ENCODE data around the gene COMMD7.
"Not testable (repeated sequence)": the region's sequence is repeated elsewhere in the genome, so short reads cannot be mapped to it uniquely, and the experiment has no call there.

The COMMD7 gene

DNA sequence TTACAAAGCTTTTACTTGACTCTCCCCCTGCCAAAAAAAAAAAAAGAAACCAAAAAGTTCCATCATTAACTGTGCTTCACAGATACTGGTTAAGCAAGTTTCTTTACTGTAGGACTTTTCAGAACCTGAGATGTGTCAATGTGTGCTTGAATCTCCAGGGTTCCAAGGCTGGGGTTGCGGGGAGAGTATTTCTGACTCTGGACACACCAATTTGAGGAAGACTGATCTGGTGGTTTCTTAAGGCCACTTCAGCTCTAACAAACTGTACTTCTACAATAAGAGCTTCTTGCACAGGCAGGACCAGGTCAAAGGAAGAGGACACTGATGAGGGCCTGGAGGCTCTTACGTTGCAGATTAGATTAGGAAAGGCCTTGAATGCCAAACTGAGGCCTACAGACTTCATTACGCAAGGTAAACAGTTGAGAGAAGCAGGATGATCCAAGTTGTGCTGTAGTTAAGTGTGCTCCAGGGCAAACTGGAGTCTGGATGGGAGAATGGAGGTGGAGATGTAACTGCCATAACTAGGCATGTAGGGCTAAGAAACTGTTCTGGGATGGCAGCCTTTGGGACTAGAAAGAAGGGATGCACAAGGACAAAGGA lies 24.4 kb downstream of the COMMD7 start:
- no peak for DNase-seq

DNA sequence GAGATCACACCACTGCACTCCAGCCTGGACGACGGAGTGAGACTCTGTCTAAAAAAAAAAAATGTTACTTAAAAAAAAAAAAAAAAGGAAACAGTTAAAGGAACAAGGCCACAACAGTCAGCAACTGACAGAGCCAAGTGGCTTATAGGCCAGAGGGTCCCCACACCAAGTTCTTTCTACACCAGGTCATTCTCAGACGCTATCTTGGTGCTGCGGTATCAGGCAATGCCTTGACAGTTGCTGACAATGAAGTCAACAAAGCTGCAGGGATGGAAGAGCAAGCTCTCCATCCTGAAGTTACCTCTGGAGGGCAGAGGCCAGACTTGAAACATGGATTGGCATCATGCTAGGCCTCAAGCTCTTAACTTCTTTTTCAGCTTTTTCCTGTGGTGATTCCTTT lies 31.9 kb downstream of the COMMD7 start:
- no peak for DNase-seq

DNA sequence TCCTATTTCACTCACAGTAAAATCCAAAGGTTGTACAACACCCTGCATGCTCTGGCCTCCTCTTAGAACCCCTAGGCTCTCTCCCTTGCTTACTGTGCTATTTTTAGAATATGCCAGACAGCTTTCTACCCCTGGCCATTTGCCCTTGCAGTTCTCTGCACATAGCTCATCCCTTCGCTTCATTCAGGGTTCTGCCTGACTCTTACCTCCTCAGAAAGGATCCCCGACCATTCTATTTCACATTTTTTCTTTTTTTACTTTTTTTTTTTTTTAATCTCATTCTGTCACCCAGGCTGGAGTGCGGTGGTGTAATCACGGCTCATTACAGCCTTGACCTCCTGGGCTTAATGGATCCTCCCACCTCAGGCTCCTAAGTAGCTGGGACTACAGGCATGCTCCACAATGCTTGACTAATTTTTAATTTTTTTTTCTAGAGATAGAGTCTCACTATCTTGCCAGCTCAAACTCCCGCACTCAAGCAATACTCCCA lies 33.6 kb downstream of the COMMD7 start:
- no peak for DNase-seq

DNA sequence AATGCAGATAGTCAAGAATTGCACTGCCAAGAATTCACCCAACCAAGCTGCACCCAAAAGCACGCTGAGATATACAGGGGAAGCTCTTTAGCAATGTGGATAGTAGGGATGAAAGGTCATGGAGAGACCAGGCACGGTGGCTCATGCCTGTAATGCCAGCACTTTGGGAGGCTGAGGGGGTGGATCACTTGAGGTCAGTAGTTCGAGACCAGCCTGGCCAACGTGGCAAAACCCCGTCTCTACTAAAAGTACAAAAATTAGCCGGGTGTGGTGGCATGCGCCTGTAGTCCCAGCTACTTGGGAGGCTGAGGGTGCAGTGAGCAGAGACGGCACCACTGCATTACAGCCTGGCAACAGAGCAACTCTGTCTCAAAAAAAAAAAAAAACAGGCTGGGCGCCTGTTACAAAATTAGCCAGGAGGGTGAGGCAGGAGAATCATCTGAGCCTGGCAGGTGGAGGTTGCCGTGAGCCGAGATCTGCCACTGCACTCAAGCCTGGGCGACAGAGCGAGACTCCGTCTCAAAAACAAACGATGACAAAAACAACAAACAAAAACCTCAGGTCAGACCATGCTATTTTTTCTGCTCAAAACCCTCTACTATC lies 34.1 kb downstream of the COMMD7 start:
- DNase-seq, result not testable (repeated sequence)

DNA sequence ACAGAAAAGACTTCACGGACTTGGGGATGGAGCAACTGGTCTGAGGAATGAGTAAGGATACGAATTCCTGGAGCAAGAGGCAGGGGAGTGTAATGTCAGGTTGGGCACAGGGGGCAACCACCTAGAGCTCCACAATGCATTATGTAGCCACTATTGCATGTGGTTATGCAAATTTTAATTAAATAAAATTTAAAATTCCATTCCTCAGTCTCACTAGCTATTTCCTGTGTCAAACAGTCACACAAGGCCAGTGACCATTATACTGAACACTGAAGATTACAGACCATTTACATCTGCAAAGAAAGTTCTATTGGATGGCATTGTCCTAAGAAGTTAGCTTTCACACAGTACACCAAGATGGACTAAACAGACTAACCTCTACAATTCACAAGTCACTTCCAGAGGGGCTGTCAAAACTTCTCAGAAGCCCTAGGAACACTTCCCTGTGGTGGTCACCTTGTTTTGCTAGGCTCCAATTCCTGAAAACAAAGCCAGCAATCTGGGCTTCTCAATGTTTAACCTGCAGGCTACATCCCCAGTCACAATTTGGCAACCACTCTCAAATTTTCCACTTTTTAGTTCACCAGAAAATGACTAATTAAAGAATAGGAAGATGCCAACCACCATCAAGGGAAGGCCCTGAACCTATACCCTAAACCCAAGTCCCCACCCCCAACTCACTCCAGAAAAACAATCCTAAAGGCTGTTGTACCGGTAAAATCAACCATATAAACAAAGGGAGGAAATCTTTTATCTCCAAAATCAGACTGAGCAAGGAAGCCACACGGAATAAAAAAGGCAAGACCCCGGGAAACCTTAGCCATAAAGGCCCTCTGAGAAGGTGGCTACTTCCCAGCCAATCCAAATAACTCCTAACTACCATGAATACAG lies 35.3 kb downstream of the COMMD7 start:
- DNase-seq, result no peak

DNA sequence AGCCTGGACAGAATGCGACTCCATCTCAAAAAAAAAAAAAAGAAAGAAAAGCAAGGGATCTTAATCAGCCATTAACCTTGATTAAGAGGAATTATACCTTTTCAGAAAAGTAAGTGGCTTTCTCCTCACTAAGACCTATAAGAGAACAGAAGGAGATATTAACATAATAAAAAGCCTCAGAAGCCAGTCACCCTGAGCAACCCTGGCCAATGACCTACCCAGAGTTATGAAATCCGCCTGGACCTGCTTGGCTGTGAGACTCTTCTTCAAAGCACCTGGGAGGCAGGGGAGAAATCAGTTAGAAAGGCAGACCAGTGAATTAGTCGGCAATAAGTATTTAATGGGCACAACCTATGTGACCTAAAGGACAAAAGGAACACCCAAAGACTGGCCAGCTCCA lies 36.8 kb downstream of the COMMD7 start:
- DNase-seq, result no peak

DNA sequence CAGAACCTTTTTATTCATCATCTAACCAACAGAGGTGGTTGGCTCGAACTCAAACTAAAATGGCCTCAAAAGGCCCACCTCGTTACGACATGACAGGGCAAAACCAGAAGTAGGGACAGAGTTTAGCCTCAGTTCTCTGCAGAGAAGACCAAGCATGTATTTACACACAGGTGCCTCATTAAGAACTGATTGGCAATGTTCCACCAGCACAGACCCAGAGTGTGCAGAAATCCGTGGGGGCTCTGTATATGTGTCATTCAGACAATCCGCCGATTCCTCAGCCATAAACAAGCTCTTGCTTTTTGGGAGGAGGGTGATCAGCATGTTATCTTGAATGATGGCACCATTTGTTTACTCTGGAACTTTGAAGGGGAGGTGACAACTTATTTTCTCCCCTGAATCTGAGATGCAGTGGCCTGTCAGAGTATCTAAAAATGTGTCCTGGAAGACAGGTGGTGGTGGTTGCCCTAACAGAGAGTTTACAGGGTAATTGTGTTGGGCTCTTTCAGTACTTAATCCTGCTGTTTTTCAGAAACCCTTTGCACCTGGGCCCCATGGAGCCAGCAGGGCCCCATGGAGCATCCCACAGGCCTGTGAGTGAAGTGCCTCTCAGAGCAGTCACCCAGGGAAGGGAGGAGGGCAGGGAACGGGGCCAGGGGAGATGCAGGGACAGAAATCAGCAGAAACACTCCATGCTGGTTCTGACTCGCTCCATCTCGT lies 40.4 kb downstream of the COMMD7 start:
- DNase-seq, result no peak

DNA sequence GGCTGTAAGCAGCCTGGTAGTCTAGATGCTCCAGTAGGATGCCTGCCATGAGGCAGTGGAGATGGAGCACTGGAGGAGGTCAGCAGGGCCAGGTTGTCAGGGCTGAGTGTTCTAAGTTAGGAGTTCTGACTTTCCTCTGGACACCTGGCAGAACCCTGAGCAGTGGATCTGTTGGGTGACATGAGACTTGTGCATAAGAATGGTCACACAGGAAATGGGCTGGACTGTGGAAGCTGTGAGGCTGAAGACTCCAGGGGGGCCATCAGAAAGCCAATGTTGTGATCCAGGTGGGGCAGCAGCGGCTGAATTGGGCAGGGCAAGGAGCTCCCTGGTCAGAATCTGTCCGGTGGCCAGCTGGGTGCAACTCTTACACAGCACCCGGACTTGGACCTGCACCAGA lies 45.7 kb downstream of the COMMD7 start:
- no peak for DNase-seq

DNA sequence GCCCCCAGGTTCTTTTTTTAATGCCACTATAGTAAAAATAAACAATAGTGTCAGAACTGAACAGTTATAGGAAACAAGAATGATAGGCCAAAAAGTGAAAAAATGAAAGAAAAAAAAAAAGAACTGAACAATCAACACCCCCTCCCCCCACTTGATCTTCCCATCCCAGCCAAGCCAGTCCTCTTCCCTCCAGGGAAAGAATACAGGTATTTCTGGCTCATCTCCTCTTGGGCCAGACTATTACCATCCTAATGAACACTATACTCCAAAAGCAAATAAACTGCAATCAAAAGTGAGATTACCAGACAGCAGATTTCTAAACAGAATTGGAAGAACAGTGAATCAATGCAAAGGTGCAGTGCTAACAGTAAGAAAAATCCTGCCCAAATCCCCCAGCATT lies 48.2 kb downstream of the COMMD7 start:
- no peak for DNase-seq

DNA sequence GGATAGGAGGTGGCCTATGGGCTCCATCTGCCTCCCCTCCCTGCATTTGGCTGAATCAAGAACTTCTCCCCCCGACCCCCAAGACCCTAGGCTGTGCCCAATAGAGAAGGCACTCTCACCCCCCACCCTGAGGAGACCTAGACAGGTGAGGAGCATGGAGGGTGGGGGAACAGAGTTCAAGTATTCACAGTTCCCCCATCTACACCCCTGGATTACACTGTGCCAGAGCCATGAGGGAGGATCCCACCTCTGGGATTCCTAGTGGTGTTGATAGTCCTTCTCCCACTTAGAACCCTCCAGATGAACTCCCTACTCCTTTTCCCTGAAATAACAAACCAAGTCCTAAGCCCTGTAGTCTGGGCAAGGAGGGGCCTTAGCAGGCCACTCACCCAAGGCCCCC lies 54.3 kb downstream of the COMMD7 start:
- not testable (repeated sequence) for DNase-seq

DNA sequence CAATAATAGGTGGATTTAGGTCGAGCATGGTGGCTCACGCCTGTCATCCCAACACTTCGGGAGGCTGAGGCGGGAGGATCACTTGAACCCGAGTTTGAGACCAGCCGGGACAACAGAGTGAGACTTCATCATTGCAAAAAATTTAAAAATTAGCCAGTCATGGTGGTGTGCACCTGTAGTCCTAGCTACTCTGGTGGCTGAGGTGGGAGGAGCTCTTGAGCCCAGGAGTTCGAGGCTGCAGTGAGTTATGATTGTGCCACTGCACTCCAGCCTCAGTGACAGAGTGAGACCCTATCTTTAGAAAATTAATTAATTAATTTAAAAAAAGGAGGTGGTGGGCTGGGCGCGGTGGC lies 56.1 kb downstream of the COMMD7 start:
- no peak for DNase-seq

DNA sequence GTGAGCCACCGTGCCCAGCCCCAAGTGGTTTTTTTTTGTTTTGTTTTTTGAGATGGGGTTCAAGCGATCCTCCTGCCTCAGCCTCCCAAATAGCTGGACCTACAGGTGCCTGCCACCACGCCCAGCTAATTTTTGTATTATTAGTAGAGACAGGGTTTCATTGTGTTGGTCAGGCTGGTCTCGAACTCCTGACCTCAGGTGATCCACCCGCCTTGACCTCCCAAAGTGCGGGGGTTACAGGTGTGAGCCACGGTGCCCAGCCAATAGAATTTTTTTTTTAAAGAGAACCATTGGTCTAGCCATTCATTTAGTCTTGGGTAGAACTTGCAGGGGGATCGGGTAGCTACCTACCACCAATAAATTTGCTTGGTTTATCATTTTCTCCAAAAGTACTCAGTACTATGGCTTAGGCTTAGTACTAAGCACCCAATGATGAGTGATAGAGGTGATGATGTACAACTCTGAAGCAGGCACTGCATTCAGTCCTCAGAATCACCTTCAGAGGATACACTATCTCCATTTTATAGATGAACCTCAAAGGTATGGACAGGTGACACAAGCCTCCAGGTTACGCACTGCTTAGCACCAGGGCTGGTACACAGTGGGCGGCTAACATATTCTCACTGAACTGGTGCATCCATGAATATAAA lies 56.6 kb downstream of the COMMD7 start:
- DNase-seq, result no peak

DNA sequence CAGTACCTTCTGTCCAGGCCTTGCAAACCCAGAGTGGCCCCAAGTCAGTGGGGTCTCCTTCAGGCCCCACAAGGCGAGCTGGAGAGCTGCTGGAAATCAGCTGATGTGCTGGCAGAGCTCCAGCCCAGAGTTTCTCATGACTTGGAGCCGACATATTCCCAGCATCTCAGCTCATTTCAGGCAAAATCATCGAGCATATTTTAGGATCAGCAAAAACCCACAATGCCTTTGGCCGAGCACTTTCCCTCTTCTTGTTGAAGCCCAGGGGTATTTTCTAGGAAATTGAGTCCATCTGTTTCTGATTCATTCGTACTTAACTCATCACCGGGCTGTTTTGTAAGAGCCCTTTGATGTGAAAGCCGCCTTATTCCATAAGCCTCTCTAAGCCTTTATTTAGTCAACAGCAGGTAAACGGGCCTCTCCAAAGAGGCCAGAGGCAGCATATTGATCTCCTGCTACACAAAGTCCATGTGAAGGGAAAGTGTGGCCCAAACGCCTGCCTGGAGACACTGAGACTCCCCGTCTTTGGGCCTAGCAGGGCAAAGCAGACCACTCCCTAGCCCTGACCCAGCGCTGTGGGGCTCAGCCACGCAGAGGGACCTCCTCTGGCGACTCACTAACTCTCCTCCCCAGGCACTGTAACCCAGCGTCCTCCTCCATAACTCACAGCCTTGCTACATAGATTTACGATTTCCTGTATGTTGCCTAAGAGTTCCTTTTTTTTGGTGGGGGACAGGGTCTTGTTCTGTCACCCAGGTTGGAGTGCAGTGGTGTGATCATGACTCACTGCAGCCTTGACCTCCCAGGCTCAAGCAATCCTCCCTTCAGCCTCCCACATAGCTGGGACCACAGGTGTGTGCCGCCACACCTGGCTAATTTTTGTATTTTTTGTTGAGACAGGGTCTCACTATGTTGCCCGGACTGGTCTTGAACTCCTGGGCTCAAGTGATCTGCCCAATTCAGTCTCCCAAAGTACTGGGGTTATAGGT lies 57.4 kb downstream of the COMMD7 start:
- no peak for DNase-seq

DNA sequence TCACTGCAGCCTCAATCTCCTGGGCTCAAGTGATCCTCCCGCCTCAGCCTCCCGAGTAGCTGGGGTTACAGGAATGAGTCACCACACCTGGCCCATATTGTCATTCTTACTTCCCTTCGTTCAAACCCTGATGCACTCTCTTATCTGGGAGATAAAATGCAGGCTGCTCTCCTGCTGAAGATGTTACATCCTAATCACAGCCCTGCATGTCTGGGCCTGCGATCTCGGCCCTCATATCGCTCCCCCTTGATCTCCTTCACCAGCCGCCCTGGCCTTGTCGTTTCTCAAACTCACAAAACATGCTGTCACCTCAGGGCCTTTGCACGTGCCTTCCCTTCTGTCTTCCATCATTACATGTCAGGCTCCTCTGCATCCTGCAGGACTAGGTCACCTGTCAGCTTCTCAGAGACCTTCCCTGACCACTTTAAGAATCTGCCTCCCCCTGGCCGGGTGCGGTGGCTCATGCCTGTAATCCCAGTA lies 60.7 kb downstream of the COMMD7 start:
- DNase-seq, result no peak

DNA sequence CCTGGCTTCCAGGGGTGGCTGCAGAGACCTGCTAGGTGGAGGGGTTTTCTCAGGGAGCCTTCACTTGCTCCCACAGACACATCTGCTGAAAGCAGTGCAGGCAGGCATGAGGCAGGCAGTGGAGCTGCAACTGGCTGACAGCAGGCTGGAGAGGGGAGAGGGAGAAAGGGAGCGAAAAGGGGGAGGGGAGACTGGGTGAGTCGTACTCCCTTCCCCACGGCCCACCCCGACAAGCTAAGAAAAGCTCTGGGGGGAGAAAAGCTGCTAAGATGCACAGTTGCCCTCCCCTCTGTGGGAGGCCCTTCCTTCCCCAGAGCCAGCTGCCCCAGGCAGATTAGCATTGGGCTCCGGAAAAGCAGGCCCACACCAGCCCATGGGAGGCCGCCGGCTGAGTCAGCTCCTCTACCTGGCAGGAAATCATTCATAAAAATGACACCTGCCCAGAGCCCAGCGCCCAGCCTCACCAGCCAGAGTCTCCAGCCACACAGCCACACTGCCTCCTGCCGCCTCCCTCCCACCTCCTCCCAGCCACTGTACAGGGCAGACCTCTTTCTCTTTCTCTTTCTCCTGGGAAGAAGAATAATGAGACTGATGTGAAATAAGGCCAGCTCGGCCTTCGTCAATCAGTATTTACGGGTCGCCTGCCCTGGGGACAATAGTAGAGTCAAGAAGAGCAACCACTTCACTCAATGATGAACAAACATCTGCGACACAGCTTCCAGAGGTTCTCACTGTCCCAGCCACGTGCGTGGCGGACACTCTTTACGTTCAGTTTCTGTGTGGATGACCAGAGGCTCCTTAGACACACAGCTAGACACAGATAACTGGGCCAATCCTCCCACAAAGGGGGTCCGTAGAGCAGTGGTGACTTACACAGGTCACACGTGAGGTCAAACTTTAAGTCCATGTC lies 61.8 kb downstream of the COMMD7 start:
- DNase-seq, result no peak

DNA sequence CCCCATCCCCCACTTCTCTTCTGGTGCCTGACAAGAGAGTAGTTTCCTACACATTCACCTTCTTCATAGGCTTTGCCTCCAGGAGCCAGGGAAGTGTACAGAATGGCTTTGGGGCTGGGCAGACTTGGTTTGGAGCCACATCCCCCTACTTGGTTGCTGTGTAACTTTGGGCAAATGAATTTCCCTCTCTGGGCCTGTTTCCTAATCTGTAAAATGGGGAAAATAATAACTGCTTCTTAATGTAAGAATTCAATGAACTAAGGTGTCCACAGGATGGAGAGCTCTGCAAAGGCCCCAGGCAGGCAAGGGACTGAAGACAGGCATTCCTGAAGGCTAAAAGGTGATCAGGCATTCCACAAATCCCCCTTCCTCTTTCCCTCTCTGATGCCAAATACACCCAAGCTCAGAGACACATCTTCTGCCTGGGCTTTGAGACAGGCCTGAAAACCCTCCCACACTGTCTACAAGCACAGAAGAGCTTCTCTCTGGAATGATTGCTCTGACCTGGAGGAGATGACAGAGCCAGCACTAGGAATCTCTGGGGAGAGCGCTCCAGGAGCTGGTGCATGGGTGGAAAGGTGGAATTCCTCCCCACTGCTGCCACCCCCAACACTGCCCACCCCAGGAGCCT lies 62.6 kb downstream of the COMMD7 start:
- DNase-seq, result no peak

DNA sequence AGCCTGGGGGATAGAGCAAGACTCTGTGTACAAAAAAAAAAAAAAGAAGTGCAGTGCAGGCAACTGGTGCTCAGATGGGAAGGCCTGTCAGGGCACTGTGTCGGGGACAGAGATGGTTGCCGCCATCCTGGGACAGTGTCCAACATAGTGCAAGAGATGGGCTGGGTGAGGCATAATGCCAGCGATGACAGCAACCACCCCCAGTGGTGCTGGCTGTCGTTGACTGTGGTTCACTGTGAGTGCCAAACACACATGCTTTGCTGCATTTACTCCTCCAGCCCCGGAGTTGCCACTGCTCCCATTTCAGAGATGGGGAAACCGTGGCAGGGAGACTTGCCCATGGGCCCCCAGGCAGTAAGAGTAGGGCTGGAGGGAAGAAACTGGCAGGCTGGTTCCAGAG lies 64.3 kb downstream of the COMMD7 start:
- no peak for DNase-seq

DNA sequence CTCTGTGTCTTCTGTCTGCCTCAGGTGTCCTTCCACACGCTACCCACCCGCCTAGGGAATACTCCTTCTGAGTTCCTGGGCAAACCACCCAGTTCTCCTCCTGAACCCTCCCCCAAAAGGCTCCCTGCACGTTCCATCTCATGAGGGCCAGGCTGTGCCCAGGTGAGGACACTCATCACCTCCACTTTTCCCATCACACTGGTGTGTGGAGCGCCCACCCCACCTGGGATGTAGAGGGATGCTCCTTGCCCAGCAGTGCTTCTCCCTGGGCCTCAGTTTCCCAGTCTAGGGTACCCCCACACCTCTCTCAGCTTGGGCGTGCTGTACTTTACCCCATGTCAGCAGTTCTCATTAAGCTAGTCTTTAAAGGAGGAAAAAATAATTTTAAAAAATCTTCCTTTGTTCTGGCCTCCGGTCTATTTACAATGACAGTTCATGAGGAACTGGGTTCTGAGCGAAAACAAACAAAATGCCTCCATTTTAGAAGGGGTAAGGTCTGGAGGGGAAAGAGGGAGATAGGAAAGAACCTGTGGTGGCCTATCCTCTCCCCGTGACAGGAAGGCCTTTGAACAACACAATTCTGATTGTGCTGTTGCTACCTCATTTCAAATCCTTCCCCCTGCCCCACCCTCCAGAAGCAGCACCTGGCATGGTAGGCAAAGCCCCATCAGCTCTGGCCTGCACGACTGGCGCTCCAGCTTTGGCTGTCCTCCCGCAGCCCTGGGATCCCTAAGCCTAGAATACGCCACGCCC lies 67.9 kb downstream of the COMMD7 start:
- no peak for DNase-seq

DNA sequence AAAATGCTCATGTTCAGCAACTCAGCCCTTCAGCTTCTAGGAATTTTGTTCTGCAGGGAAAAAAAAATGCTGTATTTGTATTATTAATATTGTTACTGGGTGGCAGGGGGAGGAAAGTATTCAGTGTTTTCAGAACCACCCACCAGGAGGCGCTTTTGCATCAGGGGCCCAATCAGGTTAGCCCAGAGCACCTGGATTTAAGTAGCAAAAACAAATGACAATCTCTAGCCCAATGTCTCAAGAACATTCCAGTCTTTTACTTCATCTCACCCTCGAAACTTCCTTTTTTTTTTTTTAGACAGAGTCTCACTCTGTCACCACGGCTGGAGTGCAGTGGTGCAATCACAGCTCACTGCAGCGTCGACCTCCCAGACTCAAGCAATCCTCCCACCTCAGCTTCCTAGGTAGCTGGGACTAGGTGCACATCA lies 68.9 kb downstream of the COMMD7 start:
- DNase-seq, result peak; percentile 72
